HG03196 (cell line): ENCODE measurements around the gene CCL22.
A peak's percentile ranks its signal among the peaks of the same experiment; 100 is the strongest.
"Not testable (repeated sequence)": the region's sequence is repeated elsewhere in the genome, so short reads cannot be mapped to it uniquely, and the experiment has no call there.

ENCODE experiments used
- ATAC-seq: cut with Tn5 transposase; IDR thresholded peaks from one replicate; pipeline ENCODE4 v1.9.1; 2021; ENCODE audit not compliant: unreplicated experiment

CCL22 gene, protein sequence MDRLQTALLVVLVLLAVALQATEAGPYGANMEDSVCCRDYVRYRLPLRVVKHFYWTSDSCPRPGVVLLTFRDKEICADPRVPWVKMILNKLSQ

DNA sequence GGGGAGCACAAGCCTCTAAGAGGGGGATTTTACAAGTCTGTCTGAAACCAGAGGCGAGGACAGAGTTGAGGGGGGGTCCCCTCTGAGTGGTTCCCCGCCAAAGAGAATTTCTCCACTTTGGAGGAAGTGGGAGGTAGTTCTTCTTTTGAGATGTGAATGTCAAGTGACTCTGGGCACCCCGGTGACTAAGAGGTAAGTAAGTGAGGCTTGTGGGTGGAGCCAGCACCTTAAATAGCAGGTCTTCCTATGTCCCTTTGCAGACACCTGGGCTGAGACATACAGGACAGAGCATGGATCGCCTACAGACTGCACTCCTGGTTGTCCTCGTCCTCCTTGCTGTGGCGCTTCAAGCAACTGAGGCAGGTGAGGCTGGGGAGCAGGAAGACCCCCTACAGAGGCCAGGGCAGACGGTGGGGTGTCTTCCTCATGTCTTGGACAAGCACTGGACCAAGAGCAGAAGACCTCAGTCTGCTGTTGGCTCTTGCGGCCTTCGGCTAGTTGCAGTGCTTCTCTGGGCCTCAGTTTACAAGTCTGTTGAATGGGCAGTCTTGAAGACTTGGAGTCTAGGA, at the start of gene CCL22:
CCL22 (plus strand) TSS at position 257 of the 569 bp plus-strand sequence; CDS start at position 291, 34 bp downstream.
- ATAC-seq = peak; percentile 50

DNA sequence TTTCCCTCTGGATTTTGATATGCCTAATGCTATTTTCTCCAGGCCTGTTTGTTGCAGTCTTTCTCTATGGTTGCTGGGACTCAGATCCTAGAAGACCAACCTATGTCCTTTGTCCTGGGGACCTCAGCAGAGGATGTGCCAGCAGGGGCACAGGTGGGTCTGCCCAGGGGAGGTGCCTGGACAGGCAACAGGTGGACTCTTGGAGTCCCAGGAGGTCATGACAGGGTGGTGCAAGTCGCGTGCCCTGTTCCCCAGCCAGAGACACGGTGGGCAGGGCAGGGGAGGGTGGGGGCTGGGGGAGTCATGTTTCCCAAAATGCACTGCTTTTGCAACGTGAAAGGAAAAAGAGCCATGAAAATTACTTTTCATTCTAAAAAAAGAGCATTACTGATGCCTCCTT, 47.8 kb upstream of the CCL22 start:
- ATAC-seq = no peak

DNA sequence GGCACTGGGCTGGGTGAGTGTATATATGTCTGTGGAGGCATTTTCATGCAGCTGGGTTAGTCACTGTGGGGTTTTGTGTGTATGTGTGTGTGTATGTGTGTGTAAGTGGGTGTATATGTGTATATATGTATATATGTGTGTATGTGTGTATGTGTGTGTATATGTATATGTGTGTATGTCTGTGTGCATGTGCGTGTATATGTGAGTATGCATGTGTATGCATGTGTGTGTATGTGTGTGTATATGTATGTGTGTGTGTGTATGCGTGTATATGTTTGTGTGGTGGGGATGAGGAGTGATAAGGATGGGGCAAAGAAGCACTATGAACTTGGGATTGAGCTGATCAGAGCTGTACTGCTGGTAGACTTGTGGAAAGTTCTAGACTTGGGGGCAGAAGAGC, 45.1 kb upstream of the CCL22 start:
- no peak for ATAC-seq

DNA sequence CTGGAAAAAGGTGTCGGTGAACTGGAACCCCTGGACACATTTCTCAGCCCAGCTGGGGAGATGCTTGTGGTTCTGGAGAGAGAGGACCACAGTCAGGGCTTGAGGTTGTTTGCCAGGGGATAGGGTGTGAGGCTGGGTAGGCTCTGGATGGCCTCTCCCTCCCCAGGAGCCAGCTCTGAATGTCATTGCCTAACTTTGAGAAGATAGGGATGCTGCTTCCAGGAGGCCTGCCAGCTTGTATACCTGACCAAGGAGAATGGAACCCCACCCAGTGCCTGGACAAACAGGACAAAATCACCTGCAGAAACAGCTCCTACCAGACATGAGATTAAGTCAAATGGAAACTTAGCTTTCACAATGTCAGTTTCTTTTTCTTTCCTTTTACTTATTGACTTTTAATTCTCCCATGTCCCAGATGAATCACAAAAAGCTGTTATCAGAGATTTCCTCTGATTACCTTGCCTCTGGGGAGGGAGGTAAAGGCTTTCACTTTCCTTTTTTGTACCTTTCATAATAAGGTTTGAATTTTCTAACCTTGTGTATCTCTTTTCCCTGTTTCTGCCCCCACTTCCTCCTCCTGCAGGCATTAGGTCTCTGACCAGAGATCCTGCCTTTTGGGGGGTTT, 44.3 kb upstream of the CCL22 start:
- no peak for ATAC-seq

DNA sequence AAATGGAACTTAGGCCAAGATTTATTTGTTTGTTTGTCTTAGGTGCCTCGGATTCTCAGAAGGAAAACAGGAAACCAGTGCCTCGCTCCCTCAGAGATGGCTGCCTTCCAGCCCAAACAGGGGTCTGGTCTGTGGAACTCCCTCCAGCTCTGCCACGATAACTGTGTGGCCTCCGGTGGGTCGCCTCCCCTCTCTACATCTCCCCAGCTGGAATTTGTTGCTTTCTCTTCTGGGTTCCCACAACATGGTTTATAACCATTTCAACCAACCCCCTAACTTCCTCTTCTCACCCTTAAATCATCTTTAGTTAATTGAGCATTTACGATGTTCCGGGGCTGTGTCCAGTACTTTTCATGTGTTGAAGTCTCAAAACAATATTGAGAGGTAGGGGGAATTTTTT, 43.2 kb upstream of the CCL22 start:
- ATAC-seq = no peak

DNA sequence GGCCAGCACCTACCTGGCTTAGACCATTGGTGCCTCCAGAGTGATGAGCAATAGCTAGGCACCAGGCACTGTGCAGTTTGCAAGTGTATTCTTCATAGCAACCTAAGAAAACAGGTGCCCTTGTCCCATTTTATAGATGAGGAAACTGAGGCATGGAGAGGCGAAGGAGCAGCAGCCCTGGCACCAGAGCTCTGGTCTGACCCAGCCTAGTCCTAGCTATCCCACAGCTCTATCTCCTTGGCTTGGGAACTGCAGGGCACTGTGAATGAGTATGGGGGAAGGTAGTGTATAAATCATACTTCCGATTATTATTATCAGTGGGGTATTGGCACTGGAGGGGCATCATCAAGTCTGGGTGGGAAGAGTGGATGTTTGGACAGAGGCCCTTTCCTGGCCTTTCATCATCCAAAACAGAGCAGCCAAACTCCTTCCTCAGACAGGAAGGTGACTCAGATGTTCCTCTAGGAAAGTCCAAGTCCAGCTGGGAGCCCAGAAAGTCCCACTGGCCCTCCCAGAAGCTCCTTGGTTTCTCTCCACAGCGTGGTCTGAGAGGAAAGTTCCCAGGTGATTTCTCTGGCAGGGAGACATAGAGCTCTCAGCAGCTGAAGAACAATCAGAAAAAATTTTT, 42.1 kb upstream of the CCL22 start:
- no peak for ATAC-seq

DNA sequence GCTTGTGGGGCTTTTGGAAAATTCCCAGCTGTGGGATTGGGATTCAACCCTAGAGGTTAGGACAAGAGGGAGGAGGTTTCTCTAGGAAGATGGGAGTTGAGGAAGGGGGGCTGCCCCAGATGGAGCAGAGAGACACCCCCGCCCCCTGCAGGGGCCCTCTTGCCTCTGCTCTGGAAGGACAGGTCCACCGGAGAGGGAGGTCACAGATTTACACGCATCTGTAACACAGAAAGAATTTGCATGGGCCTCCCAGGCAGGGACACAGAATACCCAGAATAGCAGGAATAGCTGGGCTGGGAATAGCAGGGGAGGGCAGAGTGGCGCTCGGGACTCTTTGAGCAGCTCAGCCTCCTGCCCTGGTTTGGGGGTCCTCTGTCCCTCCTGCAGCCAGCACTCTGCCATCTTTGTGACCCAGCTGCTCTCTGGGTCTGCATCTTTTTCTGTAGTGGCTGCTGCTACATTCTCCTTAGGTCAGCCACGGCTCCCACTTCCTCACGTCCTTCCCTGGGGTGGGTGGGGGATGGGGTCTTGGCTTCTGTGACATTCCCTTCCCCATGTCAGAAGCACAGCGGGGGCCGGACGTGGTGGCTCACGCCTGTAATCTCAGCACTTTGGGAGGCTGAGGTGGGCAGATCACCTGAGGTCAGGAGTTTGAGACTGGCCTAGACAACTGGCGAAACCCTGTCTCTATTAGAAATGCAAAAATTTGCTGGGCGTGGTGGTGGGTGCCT, 40.2 kb upstream of the CCL22 start:
- ATAC-seq = no peak

DNA sequence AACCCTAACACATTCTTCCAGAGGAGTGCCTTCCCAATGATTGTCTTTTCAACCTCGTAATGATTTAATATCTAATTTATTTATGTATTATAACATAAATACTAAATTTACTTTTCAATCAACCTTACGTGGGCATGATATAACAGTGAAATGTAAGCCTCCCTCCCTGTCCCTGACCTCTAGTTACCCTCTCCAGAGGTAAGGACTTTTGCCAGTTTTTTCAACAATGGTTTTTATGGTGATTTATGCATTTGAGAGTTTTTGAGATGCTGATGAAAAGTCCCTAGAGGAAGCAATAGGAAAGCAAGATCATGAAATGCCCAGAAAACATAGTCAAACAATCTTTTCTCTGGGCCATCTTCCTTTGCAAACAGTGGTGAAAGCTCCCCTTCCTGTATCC, 38.9 kb upstream of the CCL22 start:
- no peak for ATAC-seq

DNA sequence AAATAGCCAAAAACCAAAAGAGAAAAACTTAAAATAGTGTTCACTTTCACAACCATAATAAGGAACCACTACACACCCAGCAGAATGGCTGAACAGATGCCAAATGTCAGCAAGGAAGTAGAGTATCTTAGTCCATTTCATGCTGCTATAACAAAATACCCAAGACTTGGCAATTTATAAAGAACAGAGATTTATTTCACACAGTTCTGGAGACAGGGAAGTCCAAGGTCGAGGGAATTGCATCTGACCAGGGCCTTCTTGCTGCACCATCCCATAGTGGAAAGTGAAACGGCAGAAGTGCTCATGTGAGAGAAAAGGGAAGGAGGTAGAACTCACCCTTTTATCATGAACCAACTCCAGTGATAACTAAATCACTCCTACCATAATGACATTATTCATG, 33.8 kb upstream of the CCL22 start:
- no peak for ATAC-seq

DNA sequence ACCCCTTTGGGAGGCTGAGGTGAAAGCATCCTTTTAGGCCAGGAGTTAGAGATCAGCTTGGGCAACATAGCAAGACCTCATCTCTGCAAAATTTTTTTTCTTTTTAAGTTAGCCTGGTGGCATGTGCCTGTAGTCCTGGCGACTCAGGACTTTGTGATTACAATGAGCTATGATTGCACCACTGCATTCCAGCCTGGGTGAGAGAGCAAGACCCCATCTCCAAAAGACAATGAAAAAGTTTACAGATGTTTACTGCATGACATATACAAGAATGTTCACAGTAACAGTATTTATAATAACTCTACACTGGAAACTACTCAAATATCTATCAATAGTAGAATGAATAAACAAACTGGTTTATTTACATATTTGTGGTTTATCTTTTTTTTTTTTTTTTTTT, 33.1 kb upstream of the CCL22 start:
- ATAC-seq = no peak

DNA sequence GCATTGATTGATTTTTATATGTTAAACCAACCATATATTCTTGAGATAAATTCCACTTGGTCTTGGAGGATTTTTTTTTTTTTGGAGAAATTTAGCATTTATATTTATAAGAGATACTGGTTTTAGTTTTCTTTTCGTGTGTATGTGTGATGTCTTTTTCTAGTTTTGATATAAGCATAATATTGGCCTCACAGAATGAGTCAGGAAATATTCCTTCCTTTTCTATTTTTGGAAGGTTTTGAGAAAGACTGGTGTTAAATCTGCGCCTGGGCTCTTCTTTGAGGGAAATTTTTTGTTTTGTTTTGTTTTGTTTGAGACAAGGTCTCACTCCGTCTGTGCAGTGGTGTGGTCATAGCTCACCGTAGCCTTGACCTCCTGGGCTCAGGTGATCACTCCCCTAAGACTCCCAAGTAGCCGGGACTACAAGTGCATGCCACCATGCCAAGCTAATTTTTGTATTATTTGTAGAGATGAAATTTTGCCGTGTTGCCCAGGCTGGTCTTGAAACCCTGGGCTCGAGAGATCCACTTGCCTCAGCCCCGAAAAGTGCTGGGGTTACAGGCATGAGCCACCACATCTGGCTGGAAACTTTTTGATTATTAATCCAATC, 28.8 kb upstream of the CCL22 start:
- ATAC-seq = no peak

DNA sequence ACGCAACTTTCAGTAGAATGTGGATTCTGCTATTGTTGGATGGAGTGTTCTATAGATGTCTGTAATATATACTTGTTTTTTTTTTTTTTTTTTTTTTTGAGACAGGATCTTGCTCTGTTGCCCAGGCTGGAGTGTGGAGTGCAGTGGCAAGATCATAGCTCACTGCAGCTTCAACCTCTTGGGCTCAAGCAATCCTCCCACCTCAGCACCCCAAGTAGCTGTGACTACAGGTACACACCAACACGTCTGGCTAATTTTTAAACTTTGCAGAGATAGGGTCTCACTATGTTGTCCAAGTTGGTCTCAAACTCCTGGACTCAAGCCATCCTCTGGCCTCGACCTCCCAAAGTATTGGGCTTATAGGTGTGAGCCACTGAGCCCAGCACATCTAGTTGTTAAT, 27.2 kb upstream of the CCL22 start:
- ATAC-seq = no peak

DNA sequence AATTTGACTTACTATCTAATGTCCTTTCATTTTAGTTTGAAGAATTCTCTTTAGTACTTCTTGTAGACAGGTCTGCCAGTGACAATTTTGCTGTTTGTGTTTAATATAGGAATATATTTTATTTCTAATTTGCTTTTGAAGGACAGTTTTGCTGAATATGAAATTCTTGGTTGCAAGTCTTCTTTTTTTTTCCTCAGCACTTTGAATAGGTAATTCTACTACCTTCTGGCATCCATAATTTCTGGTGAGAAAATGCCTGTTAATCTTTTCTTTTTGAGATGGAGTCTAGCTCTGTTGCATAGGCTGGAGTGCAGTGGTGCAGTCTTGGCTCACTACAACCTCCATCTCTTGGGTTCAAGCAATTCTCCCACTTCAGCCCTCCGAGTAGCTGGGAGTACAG, 25.2 kb upstream of the CCL22 start:
- no peak for ATAC-seq

DNA sequence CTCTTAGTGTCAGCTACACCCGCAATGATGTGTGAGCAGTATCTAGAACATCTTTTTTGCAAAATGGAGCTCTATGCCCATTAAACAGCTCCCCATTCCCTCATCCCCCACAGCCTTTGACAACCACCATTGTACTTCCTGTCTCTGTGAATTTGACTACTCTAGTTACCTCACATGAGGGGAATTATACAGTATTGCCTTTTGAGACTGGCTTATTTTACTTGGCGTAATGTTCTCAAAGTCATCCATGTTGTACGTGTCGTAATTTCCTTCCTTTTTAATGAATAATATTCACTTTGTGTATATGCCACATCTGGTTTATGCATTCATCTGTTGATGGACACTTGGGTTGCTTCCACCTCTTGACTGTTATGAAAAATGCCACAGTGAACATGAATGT, 23.2 kb upstream of the CCL22 start:
- ATAC-seq = no peak

DNA sequence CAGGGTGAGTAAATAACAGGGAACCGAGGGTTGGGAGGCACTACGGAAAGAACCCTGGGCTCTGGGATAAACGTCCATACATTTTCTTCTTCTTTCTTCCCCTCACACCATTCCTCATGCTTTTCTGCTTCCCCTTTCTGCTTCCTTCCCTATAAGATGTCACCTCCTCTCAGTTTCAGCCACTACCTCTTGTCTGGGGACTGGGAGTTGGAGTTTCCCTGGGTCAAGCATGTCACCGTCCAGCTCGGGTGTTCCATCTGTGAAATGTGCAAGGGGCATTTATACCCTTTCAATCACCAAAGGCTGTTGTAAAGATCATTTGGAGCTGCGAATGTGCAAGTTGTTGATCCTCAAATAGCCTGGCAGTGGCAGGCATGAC, 17.5 kb upstream of the CCL22 start:
- no peak for ATAC-seq

DNA sequence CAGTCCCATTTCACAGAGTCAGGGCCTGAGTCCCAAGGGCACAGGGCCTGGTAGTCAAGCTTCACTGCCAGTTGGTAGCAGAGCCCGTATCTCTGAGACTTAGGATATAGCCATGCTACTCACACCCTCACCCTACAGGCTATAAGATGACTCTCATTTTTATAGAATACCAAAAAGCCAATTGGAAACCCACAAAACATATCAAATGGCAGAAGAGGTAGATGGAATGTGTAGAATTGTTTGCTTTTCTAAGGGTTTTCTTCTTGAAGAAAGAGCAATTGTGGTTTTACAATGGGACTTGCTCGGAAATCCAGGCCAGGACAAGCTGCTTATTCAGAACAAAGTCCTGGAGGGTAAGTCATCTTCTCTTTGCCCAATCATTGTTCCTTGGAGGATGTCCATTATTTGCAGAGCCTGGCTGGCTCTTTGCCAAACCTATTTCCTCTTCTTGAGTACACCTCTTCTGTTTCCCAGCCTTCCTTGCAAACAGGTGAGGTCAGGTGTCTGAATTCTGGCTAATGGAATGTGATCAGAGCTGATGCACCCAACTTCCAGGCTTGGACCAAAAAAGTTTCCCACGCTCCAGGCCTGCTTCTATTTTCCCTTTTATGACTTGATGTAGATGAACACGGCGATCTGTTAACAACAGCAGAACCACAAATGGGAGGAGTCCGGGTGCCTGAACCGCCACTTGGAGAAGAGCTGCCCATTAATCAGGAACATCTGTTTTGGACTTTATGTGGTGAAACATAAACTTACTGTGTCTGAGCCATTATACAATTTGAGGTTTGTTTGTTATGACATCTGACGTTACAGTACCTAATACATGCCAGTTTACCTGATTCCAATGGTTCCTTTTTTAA, 16.9 kb upstream of the CCL22 start:
- ATAC-seq = no peak

DNA sequence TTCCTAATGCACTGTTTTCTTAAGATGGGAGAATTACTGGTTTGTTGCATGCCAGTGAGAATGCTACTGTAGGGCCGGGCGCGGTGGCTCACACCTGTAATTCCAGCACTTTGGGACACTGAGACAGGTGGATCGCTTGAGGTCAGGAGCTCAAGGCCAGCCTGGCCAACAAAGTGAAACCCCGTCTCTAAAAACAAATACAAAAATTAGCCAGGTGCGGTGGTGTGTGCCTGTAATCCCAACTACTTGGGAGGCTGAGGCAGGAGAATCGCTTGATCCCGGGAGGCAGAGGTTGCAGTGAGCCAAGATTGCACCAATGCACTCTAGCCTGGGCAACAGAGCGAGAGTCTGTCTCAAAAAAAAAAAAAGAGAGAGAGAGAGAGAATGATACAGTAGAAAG, 16.0 kb upstream of the CCL22 start:
- ATAC-seq = not testable (repeated sequence)

DNA sequence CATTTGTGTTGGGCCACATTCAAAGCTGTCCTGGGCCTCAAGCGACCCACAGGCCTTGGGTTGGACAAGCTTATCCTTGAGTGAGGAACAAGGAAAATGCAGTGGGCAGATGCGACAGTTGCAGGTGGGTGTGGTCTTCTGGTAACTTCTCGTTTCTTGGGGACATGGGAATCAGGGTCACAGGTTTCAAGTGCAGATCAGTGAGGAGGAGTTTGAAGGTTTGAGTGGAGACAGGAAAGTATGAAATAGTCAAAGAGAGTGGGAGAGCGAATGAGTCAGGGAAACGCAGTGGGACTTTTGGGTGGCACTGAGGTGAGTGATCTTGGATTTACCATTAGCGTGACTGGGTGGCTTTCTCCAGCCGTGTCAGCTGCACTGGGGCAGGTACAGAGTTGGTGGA, 15.4 kb upstream of the CCL22 start:
- no peak for ATAC-seq

DNA sequence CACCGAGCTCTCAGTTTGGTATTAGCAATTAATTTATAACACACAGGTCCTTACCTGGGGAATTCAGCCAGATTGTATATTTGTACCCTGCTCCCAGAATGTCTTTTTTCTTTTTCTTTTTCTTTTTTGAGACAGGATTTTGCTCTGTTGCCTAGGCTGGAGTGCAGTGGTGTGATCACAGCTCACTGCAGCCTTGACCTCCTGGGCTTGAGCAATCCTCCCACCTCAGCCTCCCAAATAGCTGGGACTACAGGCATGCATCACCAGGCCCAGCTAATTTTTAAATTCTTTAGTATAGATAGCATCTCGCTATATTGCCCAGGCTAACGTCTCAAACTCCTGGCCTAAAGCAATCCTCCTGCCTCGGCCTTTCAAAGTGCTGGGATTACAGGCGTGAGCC, 14.5 kb upstream of the CCL22 start:
- ATAC-seq = not testable (repeated sequence)

DNA sequence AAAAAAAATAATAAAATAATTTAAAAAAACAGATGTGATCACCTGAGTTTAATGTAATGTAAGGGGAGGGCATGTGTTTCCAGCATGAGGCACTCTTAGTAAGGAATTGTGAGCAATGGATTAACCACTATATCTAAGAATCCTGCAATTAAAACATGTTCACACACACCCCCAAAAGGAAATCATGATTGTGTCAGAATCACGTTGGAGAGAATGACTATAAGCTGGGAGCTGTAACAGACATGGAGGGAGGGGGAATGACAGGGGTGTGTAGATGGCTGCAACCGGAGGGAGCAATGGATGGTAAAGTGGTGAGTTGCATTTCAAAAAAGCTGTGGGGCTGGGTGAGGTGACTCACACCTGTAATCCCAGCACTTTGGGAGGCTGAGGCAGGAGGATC, 13.6 kb upstream of the CCL22 start:
- no peak for ATAC-seq
